Keratinocyte (primary cell): ENCODE data around the gene NCBP2. TPM values are rescaled to one million over a fixed set of nuclear protein-coding genes. Genes with fewer than 3 reads are reported as not detected.

Experiments used
- DNase-seq: peaks from one replicate; pipeline ENCODE4 v3.0.0-alpha.2; 2011; ENCODE audit warnings: low read depth, missing footprints, low spot score
- FAIRE-seq: peaks from 2 replicates; lab custom pipeline; 2011; peaks lifted over from hg19 to GRCh38; lab: Jason Lieb, UNC
- H2AFZ ChIP-seq: 2 replicates; pipeline ENCODE4 v1.6.0; 2012; ENCODE audit warnings: low read length, control low read depth, inconsistent platforms; ENCODE audit not compliant: control insufficient read depth
- H3K27ac ChIP-seq: 2 replicates; pipeline ENCODE4 v1.5.1; 2011; ENCODE audit warnings: low read length; ENCODE audit not compliant: control insufficient read depth, insufficient read depth
- H3K27me3 ChIP-seq: 3 replicates; pipeline ENCODE4 v1.6.0; 2011; ENCODE audit warnings: low read length; ENCODE audit not compliant: control insufficient read depth, insufficient read depth; ENCODE audit errors: extremely low read depth
- H3K36me3 ChIP-seq, 2 experiments: 2 replicates in 1 of 2; 3 replicates in 1 of 2; pipeline ENCODE4 v1.5.1; 2011; ENCODE audit warnings: low read length in 2 of 2, mild to moderate bottlenecking in 1 of 2; ENCODE audit not compliant: control insufficient read depth in 2 of 2, insufficient read depth in 2 of 2; ENCODE audit errors: extremely low read depth in 1 of 2
- H3K4me1 ChIP-seq: 3 replicates; pipeline ENCODE4 v1.5.1; 2011; ENCODE audit warnings: low read length; ENCODE audit not compliant: control insufficient read depth, insufficient read depth; ENCODE audit errors: extremely low read depth
- H3K4me2 ChIP-seq: 3 replicates; pipeline ENCODE4 v1.6.0; 2011; ENCODE audit warnings: low read depth, low read length; ENCODE audit not compliant: control insufficient read depth, insufficient read depth; ENCODE audit errors: extremely low read depth
- H3K4me3 ChIP-seq, 3 experiments: fragments of 200-600 bp in 1 of 3; sonication (generic) in 1 of 3; 2 replicates in 2 of 3; 3 replicates in 1 of 3; pipeline ENCODE4 v1.5.1; 2011 to 2016; ENCODE audit warnings: low read length in 3 of 3, mild to moderate bottlenecking in 3 of 3, control low read depth in 2 of 3, inconsistent platforms in 1 of 3, low read depth in 1 of 3, mixed read lengths in 1 of 3, mixed run types in 1 of 3, moderate library complexity in 1 of 3; ENCODE audit not compliant: control insufficient read depth in 2 of 3, insufficient read depth in 2 of 3; ENCODE audit errors: extremely low read depth in 1 of 3
- H3K79me2 ChIP-seq: 2 replicates; pipeline ENCODE4 v1.6.0; 2012; ENCODE audit warnings: low read length; ENCODE audit not compliant: control insufficient read depth, insufficient read depth
- H3K9ac ChIP-seq: 3 replicates; pipeline ENCODE4 v1.6.0; 2011; ENCODE audit warnings: low read length; ENCODE audit not compliant: control insufficient read depth, insufficient read depth; ENCODE audit errors: extremely low read depth
- H3K9me1 ChIP-seq: 3 replicates; pipeline ENCODE4 v1.6.0; 2011; ENCODE audit warnings: low read length; ENCODE audit not compliant: control insufficient read depth, insufficient read depth; ENCODE audit errors: extremely low read depth
- H3K9me3 ChIP-seq: 2 replicates; pipeline ENCODE4 v1.5.1; 2012; ENCODE audit warnings: low read depth, low read length; ENCODE audit not compliant: control insufficient read depth
- H4K20me1 ChIP-seq: 3 replicates; pipeline ENCODE4 v1.6.0; 2011; ENCODE audit warnings: low read length; ENCODE audit not compliant: control insufficient read depth, insufficient read depth; ENCODE audit errors: extremely low read depth
- EZH2 ChIP-seq: IDR thresholded peaks from one replicate; pipeline ENCODE4 v1.6.1; 2012; ENCODE audit warnings: inconsistent platforms, mild to moderate bottlenecking, low read length, moderate library complexity
- dilution Hi-C: fragments of 300-500 bp; cut with MboI; formaldehyde crosslinking; loops from one replicate; pipeline ENCODE4 v1.7.0; 2020; ENCODE audit warnings: low sequenced_read_pairs; ENCODE audit not compliant: extremely low pct_ligation_motif_present
- polyA plus RNA-seq, 5 experiments: library from polyadenylated mRNA; depleted of rRNA in 3 of 5; stranded (reverse) in 3 of 5; stranded (forward) in 1 of 5; unstranded in 1 of 5; fragments of >200 nt; gene quantifications; 1 replicate in 1 of 5; 2 replicates in 3 of 5; 3 replicates in 1 of 5; pipeline versions ENCODE4 v1.2.1 to v1.2.3, GENCODE V29; 2011 to 2012; ENCODE audit warnings: missing spikeins in 2 of 5, low read depth in 1 of 5, low replicate concordance in 1 of 5
- TF ChIP-seq, protein P1 (sequence below), 3 experiments: IDR thresholded peaks in 1 of 3; conservative IDR thresholded peaks in 1 of 3; optimal IDR thresholded peaks in 1 of 3; 2 replicates in 2 of 3; 3 replicates in 1 of 3; pipeline versions ENCODE3 to v1.5.1; 2011; ENCODE audit warnings: low read length in 3 of 3, mild to moderate bottlenecking in 3 of 3, moderate library complexity in 2 of 3, control low read depth in 1 of 3, inconsistent platforms in 1 of 3; ENCODE audit not compliant: insufficient read depth in 2 of 3; ENCODE audit errors: extremely low read depth in 1 of 3

The NCBP2 gene
- polyA plus RNA-seq, 1 donor (not counting 4 experiments of a cell fraction or from before 2014, with no cell fraction given), result 71.4 TPM

DNA sequence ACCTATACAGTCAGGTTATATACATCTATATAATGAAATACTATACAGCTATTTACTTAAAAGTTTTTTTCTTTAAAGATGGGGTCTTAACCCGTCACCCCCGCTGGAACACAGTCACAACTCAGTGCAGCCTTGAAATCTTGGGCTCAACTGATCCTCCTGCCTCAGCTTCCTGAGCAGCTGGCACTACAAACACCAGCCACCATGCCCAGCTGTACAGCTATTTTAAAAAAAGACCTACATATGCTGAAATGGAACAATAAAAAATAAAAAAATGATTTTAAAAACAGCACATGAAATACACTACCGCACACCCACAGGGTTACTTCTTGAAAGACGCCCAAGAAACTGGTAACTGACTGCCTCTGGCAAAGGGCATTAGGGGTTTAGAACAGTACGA is 3.8 kb downstream of the NCBP2 start:
- no peak overlapping the region for H3K27ac ChIP-seq
- H3K4me2 ChIP-seq, result no peak overlapping the region
- dilution Hi-C loops, result no loop called here
- no peak overlapping the region for H3K4me3 ChIP-seq
- H3K9me1 ChIP-seq, result no peaks in the 10 kb centered on the region
- no peak for FAIRE-seq
- H3K79me2 ChIP-seq, result peaks cover 55% of the 10 kb centered on the region
- TF ChIP-seq, protein P1, sequence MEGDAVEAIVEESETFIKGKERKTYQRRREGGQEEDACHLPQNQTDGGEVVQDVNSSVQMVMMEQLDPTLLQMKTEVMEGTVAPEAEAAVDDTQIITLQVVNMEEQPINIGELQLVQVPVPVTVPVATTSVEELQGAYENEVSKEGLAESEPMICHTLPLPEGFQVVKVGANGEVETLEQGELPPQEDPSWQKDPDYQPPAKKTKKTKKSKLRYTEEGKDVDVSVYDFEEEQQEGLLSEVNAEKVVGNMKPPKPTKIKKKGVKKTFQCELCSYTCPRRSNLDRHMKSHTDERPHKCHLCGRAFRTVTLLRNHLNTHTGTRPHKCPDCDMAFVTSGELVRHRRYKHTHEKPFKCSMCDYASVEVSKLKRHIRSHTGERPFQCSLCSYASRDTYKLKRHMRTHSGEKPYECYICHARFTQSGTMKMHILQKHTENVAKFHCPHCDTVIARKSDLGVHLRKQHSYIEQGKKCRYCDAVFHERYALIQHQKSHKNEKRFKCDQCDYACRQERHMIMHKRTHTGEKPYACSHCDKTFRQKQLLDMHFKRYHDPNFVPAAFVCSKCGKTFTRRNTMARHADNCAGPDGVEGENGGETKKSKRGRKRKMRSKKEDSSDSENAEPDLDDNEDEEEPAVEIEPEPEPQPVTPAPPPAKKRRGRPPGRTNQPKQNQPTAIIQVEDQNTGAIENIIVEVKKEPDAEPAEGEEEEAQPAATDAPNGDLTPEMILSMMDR (optimal IDR thresholded peaks at IDR 0.05 in 1 of 3, IDR thresholded peaks at IDR 0.05 in 1 of 3, conservative IDR thresholded peaks at IDR 0.05 in 1 of 3; ENCODE audit: extremely low read depth in 1 of 3, insufficient read depth in 2 of 3, low read length in 3 of 3), result no peak
- TF ChIP-seq EZH2, result no peak
- no peaks in the 10 kb centered on the region for H3K9me3 ChIP-seq
- H3K4me1 ChIP-seq, result peaks cover 11% of the 10 kb centered on the region
- no peak for DNase-seq
- H3K9ac ChIP-seq, result no peak overlapping the region
- H4K20me1 ChIP-seq, result no peaks in the 10 kb centered on the region
- H2AFZ ChIP-seq, result no peak overlapping the region
- peaks cover 22 to 52% of the 10 kb centered on the region in 2 experiments for H3K36me3 ChIP-seq
- H3K27me3 ChIP-seq, result no peaks in the 10 kb centered on the region

DNA sequence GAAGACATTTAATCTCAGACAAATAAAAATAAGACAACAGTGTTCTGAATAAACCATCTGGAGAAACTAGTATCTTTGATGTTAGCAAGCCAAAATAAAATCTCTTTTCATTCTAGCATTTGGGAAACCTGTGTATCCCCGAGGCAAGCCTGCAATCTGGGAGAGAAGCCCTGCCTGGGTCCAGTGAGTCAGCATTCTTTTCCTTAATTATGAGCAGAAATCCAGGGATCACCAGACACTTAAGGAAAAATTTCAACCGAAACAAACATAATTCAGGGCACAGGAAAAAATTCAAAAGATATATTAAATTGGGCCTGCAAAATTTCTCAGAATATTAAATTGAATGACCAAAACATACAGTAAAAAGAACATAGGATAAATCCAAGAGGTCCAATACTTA is 4.2 kb downstream of the NCBP2 start:
- Histone ChIP-seq H3K27me3 (no peaks in the 10 kb centered on the region), H3K36me3 (peaks cover 22 to 48% of the 10 kb centered on the region in 2 experiments), H3K79me2 (peaks cover 50% of the 10 kb centered on the region)

More for the DNA sequence above, 4.2 kb downstream of the NCBP2 start:
- peaks cover 7% of the 10 kb centered on the region for H3K4me1 ChIP-seq
- H3K9ac ChIP-seq, result no peak overlapping the region
- TF ChIP-seq, protein P1 (optimal IDR thresholded peaks at IDR 0.05 in 1 of 3, IDR thresholded peaks at IDR 0.05 in 1 of 3, conservative IDR thresholded peaks at IDR 0.05 in 1 of 3; ENCODE audit: extremely low read depth in 1 of 3, insufficient read depth in 2 of 3, low read length in 3 of 3), result no peak
- no peak for TF ChIP-seq EZH2
- no peak overlapping the region for H3K27ac ChIP-seq
- H3K4me2 ChIP-seq, result no peak overlapping the region
- DNase-seq (no peak), FAIRE-seq (no peak)
- H3K4me3 ChIP-seq, result no peak overlapping the region
- dilution Hi-C loops, result no loop called here
- no peaks in the 10 kb centered on the region for H3K9me1 ChIP-seq
- no peak overlapping the region for H2AFZ ChIP-seq
- H4K20me1 ChIP-seq, result no peaks in the 10 kb centered on the region
- H3K9me3 ChIP-seq, result no peaks in the 10 kb centered on the region
